Measurements from ENCODE around the gene SLFNL1.

The SLFNL1 gene

GRCh38 chr1:40998668-40999067 is 22.9 kb downstream of the SLFNL1 start:
- H3K4me3 ChIP-seq (ENCODE audit: low read length), result no peak overlapping the region
- no peak for DNase-seq (ENCODE audit: low read depth, low spot score)

GRCh38 chr1:40997096-40997495 is 24.4 kb downstream of the SLFNL1 start:
- H3K4me3 ChIP-seq (ENCODE audit: low read length), result no peak overlapping the region
- DNase-seq (ENCODE audit: low read depth, low spot score), result no peak

GRCh38 chr1:40989066-40989465 is 32.5 kb downstream of the SLFNL1 start:
- no peak overlapping the region for H3K4me3 ChIP-seq (ENCODE audit: low read length)
- DNase-seq (ENCODE audit: low read depth, low spot score), result no peak

- DNase-seq (ENCODE audit: low read depth, low spot score), result no peak
- H3K4me3 ChIP-seq (ENCODE audit: low read length), result no peak overlapping the region
Measured at GRCh38 chr1:40988280-40988679, 33.2 kb downstream of the SLFNL1 start.

GRCh38 chr1:40987439-40988276 is 33.9 kb downstream of the SLFNL1 start:
- no peak for DNase-seq (ENCODE audit: low read depth, low spot score)
- no peak overlapping the region for H3K4me3 ChIP-seq (ENCODE audit: low read length)

- DNase-seq (ENCODE audit: low read depth, low spot score), result no peak
- H3K4me3 ChIP-seq (ENCODE audit: low read length), result no peak overlapping the region
Measured at GRCh38 chr1:40986956-40987355, 34.6 kb downstream of the SLFNL1 start.

GRCh38 chr1:40986328-40986783 is 35.2 kb downstream of the SLFNL1 start:
- no peak for DNase-seq (ENCODE audit: low read depth, low spot score)
- no peak overlapping the region for H3K4me3 ChIP-seq (ENCODE audit: low read length)

GRCh38 chr1:40985875-40986274 is 35.6 kb downstream of the SLFNL1 start:
- DNase-seq (ENCODE audit: low read depth, low spot score), result no peak
- no peak overlapping the region for H3K4me3 ChIP-seq (ENCODE audit: low read length)

GRCh38 chr1:40985161-40985560 is 36.4 kb downstream of the SLFNL1 start:
- no peak overlapping the region for H3K4me3 ChIP-seq (ENCODE audit: low read length)
- no peak for DNase-seq (ENCODE audit: low read depth, low spot score)

GRCh38 chr1:40984531-40984930 is 37.0 kb downstream of the SLFNL1 start:
- H3K4me3 ChIP-seq (ENCODE audit: low read length), result no peak overlapping the region
- no peak for DNase-seq (ENCODE audit: low read depth, low spot score)

- DNase-seq (ENCODE audit: low read depth, low spot score), result no peak
- no peak overlapping the region for H3K4me3 ChIP-seq (ENCODE audit: low read length)
Measured at GRCh38 chr1:40984066-40984465, 37.5 kb downstream of the SLFNL1 start.

GRCh38 chr1:40983286-40983685 is 38.2 kb downstream of the SLFNL1 start:
- DNase-seq (ENCODE audit: low read depth, low spot score), result no peak
- no peak overlapping the region for H3K4me3 ChIP-seq (ENCODE audit: low read length)

- no peak for DNase-seq (ENCODE audit: low read depth, low spot score)
- H3K4me3 ChIP-seq (ENCODE audit: low read length), result no peak overlapping the region
Measured at GRCh38 chr1:40982721-40983120, 38.8 kb downstream of the SLFNL1 start.

GRCh38 chr1:40981691-40982448 is 39.7 kb downstream of the SLFNL1 start:
- H3K4me3 ChIP-seq (ENCODE audit: low read length), result peak overlapping the region; percentile 74; the same call in 1 of the 2 replicates
- no peak for DNase-seq (ENCODE audit: low read depth, low spot score)

- DNase-seq (ENCODE audit: low read depth, low spot score), result peak; percentile 32
- H3K4me3 ChIP-seq (ENCODE audit: low read length), result peak overlapping the region; percentile 74
Measured at GRCh38 chr1:40980453-40981121, 40.9 kb downstream of the SLFNL1 start.

- no peak for DNase-seq (ENCODE audit: low read depth, low spot score)
- H3K4me3 ChIP-seq (ENCODE audit: low read length), result peak overlapping the region; percentile 74
Measured at GRCh38 chr1:40980068-40980452, 41.5 kb downstream of the SLFNL1 start.

- peak; percentile 85 for DNase-seq (ENCODE audit: low read depth, low spot score)
- H3K4me3 ChIP-seq (ENCODE audit: low read length), result peak within 1 kb of the TSS; percentile 74
Measured at GRCh38 chr1:40979241-40980067, 42.1 kb downstream of the SLFNL1 start, which contains the start of gene CTPS1. Gene CTPS1, plus strand, starts transcription at chr1:40979696. Its CDS starts 3,595 bp downstream, at chr1:40983291.

- DNase-seq (ENCODE audit: low read depth, low spot score), result no peak
- peak overlapping the region; percentile 74 for H3K4me3 ChIP-seq (ENCODE audit: low read length)
Measured at GRCh38 chr1:40978886-40979240, 42.7 kb downstream of the SLFNL1 start.

GRCh38 chr1:40977716-40978115 is 43.8 kb downstream of the SLFNL1 start:
- DNase-seq (ENCODE audit: low read depth, low spot score), result no peak
- H3K4me3 ChIP-seq (ENCODE audit: low read length), result no peak overlapping the region

Data from Jurkat, Clone E6-1 (cell line).